ENCODE results near the gene HSH2D. TPM values are rescaled to one million over a fixed set of nuclear protein-coding genes. Genes with fewer than 3 reads are reported as not detected.

The HSH2D gene
- total and polyA plus RNA-seq, 2 experiments from 2014 or later: 3.5 to 4.0 TPM

DNA sequence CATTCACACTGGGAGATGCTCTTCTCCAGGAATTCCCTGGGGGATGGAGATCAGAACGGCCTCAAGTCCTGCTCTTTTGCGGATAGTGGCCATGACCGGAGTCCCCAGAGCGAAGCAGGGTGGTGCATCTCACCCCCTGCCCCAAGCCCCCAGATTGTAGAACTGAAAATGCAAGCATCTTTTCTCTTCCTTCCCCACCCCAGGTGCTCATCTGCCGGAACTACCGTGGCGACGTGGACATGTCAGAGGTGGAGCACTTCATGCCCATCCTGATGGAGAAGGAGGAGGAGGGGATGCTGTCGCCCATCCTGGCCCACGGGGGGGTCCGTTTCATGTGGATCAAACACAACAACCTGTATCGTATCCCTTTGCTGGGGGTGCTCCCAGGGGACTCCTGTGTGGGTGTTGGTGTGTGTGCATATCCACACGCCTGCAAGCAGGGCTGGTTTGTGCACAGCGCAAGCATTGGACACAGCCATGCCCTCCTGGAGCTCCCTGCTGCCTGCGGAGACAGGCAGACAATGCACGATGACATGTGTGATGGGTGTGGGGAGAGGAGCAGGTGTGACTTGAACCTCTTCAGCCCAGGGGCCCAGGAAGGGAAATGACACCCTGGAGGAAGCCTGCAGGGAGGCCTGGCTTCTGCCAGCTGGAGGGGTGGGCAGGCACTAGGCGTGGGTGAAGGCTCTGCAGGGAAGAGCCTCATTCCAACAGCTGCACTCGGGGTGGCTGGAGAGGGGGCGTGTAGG lies 59.9 kb downstream of the HSH2D start:
- WGBS (ENCODE audit: low lambda C conversion rate, missing lambda C conversion rate): 97% methylated on average over 19 of the region's 19 CpGs
- H3K27me3 ChIP-seq: no peaks in the 10 kb centered on the region
- H3K4me1 ChIP-seq (ENCODE audit: insufficient read depth): peaks cover 3% of the 10 kb centered on the region
- no peak overlapping the region for H3K4me2 ChIP-seq
- H3K79me2 ChIP-seq: peaks cover 44% of the 10 kb centered on the region
- H2AFZ ChIP-seq: no peak overlapping the region
- H3K27ac ChIP-seq: no peak overlapping the region
- H3K36me3 ChIP-seq (replicated peaks; ENCODE audit: insufficient read depth, low read depth): no peaks in the 10 kb centered on the region
- no peak for TF ChIP-seq EZH2 (IDR thresholded peaks at IDR 0.05; ENCODE audit: borderline replicate concordance)
- TF ChIP-seq, protein P1, sequence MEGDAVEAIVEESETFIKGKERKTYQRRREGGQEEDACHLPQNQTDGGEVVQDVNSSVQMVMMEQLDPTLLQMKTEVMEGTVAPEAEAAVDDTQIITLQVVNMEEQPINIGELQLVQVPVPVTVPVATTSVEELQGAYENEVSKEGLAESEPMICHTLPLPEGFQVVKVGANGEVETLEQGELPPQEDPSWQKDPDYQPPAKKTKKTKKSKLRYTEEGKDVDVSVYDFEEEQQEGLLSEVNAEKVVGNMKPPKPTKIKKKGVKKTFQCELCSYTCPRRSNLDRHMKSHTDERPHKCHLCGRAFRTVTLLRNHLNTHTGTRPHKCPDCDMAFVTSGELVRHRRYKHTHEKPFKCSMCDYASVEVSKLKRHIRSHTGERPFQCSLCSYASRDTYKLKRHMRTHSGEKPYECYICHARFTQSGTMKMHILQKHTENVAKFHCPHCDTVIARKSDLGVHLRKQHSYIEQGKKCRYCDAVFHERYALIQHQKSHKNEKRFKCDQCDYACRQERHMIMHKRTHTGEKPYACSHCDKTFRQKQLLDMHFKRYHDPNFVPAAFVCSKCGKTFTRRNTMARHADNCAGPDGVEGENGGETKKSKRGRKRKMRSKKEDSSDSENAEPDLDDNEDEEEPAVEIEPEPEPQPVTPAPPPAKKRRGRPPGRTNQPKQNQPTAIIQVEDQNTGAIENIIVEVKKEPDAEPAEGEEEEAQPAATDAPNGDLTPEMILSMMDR (IDR thresholded peaks at IDR 0.05; ENCODE audit: poor library complexity): no peak
- TF ChIP-seq EZH2phosphoT487 (IDR thresholded peaks at IDR 0.05; ENCODE audit: low read depth, severe bottlenecking, unreplicated experiment): no peak
- H4K20me1 ChIP-seq (ENCODE audit: insufficient read depth, poor library complexity, severe bottlenecking): no peaks in the 10 kb centered on the region
- no peaks in the 10 kb centered on the region for H3K9me3 ChIP-seq (ENCODE audit: low read depth)
- H3K4me3 ChIP-seq: no peak overlapping the region
- no peaks in the 10 kb centered on the region for H3K9me2 ChIP-seq (replicated peaks; ENCODE audit: insufficient read depth)
- DNase-seq (ENCODE audit: low spot score): no peak

DNA sequence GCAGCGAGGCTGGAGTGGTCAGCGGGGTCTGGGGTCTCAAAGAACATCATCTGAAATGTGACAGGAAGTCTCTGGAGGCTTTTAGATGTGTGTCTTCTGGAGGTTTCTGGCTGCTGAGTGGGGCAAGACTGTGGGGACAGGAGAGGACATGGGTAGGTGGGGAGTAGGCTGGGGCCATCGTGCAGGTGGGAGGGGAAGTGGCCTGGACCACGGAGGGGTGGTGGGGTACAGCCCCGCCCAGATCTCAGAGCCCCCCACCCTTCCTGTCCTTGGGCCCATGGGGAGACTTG lies 60.5 kb downstream of the HSH2D start:
- no peaks in the 10 kb centered on the region for H3K9me3 ChIP-seq (ENCODE audit: low read depth)
- no peaks in the 10 kb centered on the region for H3K9me2 ChIP-seq (replicated peaks; ENCODE audit: insufficient read depth)
- WGBS (ENCODE audit: low lambda C conversion rate, missing lambda C conversion rate): 100% methylated on average over 3 of the region's 5 CpGs
- no peak overlapping the region for H2AFZ ChIP-seq
- no peak for TF ChIP-seq EZH2phosphoT487 (IDR thresholded peaks at IDR 0.05; ENCODE audit: low read depth, severe bottlenecking, unreplicated experiment)
- no peak overlapping the region for H3K4me3 ChIP-seq
- H3K4me1 ChIP-seq (ENCODE audit: insufficient read depth): peaks cover 3% of the 10 kb centered on the region
- no peaks in the 10 kb centered on the region for H4K20me1 ChIP-seq (ENCODE audit: insufficient read depth, poor library complexity, severe bottlenecking)
- DNase-seq (ENCODE audit: low spot score): no peak
- no peaks in the 10 kb centered on the region for H3K27me3 ChIP-seq
- no peak overlapping the region for H3K4me2 ChIP-seq
- no peaks in the 10 kb centered on the region for H3K36me3 ChIP-seq (replicated peaks; ENCODE audit: insufficient read depth, low read depth)
- H3K79me2 ChIP-seq: peaks cover 39% of the 10 kb centered on the region
- no peak overlapping the region for H3K27ac ChIP-seq

DNA sequence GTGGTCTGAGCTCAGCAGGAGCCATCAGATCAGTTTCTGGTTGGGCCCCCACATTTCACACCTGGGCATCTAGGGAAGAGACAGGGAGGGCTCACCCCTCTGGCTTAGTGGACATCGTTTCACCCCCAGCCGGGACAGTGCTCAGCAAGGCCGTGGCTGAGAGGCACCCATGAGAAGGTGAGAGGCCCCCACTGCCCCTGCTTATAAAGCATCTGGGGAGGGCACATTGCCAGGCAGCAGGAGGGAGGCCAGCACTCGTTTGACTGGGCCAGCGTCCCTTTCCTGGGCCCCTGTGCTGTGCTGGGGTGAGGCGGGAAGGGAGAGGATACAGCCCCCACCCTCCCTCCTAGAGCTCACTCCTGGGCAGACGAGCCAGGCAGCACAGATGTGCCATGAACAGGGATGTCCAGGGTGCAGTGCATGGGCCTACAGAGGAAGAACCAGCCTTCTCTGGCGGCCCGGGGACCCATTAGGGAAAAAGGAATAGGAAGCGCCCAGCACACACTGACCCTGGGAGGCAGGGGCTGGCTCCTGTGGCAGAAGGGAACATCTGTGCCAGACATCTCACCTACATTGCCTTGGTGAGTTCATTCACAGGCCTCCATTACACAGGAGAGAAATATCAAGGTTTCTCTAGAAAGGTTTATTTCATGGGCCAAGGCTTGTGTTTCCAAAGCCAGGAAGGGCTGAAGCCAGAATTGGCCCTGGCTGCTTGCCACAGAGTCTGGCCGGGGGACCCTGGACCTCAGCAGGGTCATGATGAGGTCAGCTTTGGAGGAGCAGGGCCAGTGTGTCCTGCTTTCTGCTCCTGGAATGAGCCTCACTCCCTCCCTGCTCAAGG lies 61.9 kb downstream of the HSH2D start:
- no peaks in the 10 kb centered on the region for H4K20me1 ChIP-seq (ENCODE audit: insufficient read depth, poor library complexity, severe bottlenecking)
- TF ChIP-seq, protein P1 (IDR thresholded peaks at IDR 0.05; ENCODE audit: poor library complexity): no peak
- TF ChIP-seq EZH2 (IDR thresholded peaks at IDR 0.05; ENCODE audit: borderline replicate concordance) (no peak), EZH2phosphoT487 (IDR thresholded peaks at IDR 0.05; ENCODE audit: low read depth, severe bottlenecking, unreplicated experiment) (no peak)
- no peak overlapping the region for H2AFZ ChIP-seq
- H3K4me1 ChIP-seq (ENCODE audit: insufficient read depth): peaks cover under 1% of the 10 kb centered on the region
- WGBS (ENCODE audit: low lambda C conversion rate, missing lambda C conversion rate): 89% methylated on average over 11 of the region's 11 CpGs
- peaks cover 30% of the 10 kb centered on the region for H3K79me2 ChIP-seq
- H3K9me2 ChIP-seq (replicated peaks; ENCODE audit: insufficient read depth): no peaks in the 10 kb centered on the region
- H3K4me3 ChIP-seq: no peak overlapping the region
- H3K27me3 ChIP-seq: no peaks in the 10 kb centered on the region
- H3K36me3 ChIP-seq (replicated peaks; ENCODE audit: insufficient read depth, low read depth): no peaks in the 10 kb centered on the region
- no peak for DNase-seq (ENCODE audit: low spot score)
- no peaks in the 10 kb centered on the region for H3K9me3 ChIP-seq (ENCODE audit: low read depth)
- H3K4me2 ChIP-seq: no peak overlapping the region
- H3K27ac ChIP-seq: no peak overlapping the region

DNA sequence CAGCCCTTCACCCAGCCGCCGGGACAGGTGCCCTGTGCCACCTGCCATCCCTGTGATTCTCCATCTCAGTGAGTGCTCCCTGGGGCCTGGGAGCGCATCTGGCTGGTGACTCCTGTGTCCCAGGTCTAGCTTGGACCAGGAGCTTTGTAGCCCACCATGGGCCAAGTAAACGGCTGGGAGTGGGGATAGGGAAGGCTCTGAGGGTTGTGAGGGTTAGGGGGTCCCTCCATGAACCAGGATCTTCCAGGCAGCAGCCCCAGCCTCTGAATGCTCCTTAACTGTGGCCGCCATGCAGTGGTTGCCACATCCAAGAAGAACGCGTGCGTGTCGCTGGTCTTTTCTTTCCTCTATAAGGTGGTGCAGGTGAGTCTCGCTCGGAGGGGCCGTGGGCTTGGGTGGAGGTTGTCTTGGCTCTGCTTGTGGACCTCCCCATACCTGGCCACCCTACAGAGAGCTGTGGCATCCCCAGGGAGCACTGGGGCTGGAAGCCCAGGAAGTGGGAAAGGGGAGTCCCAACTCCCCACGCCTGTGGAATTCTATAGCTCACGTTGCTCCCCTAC lies 62.6 kb downstream of the HSH2D start:
- Histone ChIP-seq H3K9me2 (replicated peaks; ENCODE audit: insufficient read depth) (no peaks in the 10 kb centered on the region), H3K4me1 (ENCODE audit: insufficient read depth) (no peaks in the 10 kb centered on the region), H3K79me2 (peaks cover 25% of the 10 kb centered on the region), H3K9me3 (ENCODE audit: low read depth) (no peaks in the 10 kb centered on the region), H3K27me3 (no peaks in the 10 kb centered on the region), H4K20me1 (ENCODE audit: insufficient read depth, poor library complexity, severe bottlenecking) (no peaks in the 10 kb centered on the region), H3K36me3 (replicated peaks; ENCODE audit: insufficient read depth, low read depth) (no peaks in the 10 kb centered on the region), H3K4me2 (no peak overlapping the region), H2AFZ (no peak overlapping the region), H3K4me3 (no peak overlapping the region), H3K27ac (no peak overlapping the region)
- DNase-seq (ENCODE audit: low spot score): no peak
- TF ChIP-seq EZH2phosphoT487 (IDR thresholded peaks at IDR 0.05; ENCODE audit: low read depth, severe bottlenecking, unreplicated experiment) (no peak), EZH2 (IDR thresholded peaks at IDR 0.05; ENCODE audit: borderline replicate concordance) (no peak)
- TF ChIP-seq, protein P1 (IDR thresholded peaks at IDR 0.05; ENCODE audit: poor library complexity): no peak
- 97% methylated on average over 13 of the region's 14 CpGs for WGBS (ENCODE audit: low lambda C conversion rate, missing lambda C conversion rate)
